Tibial nerve (tissue), 4 donors: ENCODE results near the gene NEK3. TPM values are rescaled to one million over a fixed set of nuclear protein-coding genes. Genes with fewer than 3 reads are reported as not detected.
A peak's percentile ranks its signal among the peaks of the same experiment; 100 is the strongest.
"Not testable (repeated sequence)": the region's sequence is repeated elsewhere in the genome, so short reads cannot be mapped to it uniquely, and the experiment has no call there.

ENCODE experiments used
- DNase-seq, 2 donors: peaks; one replicate each; pipeline ENCODE4 v3.0.0-alpha.2; 2019; ENCODE audit warnings: low spot score in 2 of 2
- H3K27ac ChIP-seq, 4 donors: fragments of 200-600 bp; sonication (generic) in 3 of 4; one replicate each; pipeline ENCODE4 v1.5.1; 2017 to 2019; ENCODE audit warnings: mild to moderate bottlenecking in 1 of 4
- H3K27me3 ChIP-seq, 2 donors: fragments of 200-600 bp; sonication (generic) in 1 of 2; one replicate each; pipeline versions ENCODE4 v1.5.1 to v1.6.0; 2017 to 2019
- H3K36me3 ChIP-seq, 3 donors: fragments of 200-600 bp; sonication (generic); one replicate each; pipeline ENCODE4 v1.5.1; 2018 to 2019
- H3K4me1 ChIP-seq, 4 donors: fragments of 200-600 bp; sonication (generic) in 3 of 4; one replicate each; pipeline ENCODE4 v1.5.1; 2017 to 2019
- H3K4me3 ChIP-seq, 4 donors: fragments of 200-600 bp; sonication (generic) in 3 of 4; one replicate each; pipeline ENCODE4 v1.5.1; 2017 to 2019; ENCODE audit warnings: mild to moderate bottlenecking in 1 of 4, moderate library complexity in 1 of 4
- H3K9me3 ChIP-seq, 4 donors: fragments of 200-600 bp; sonication (generic) in 3 of 4; one replicate each; pipeline ENCODE4 v1.5.1; 2017 to 2019
- CTCF ChIP-seq, 5 experiments: fragments of 200-600 bp in 3 of 5; fragments of 450-650 bp in 2 of 5; sonication (generic) in 3 of 5; IDR thresholded peaks; one replicate each; pipeline ENCODE4 v1.5.1; 2016 to 2019; ENCODE audit warnings: antibody characterized with exemption in 5 of 5, mild to moderate bottlenecking in 3 of 5, moderate library complexity in 2 of 5
- EP300 ChIP-seq, 2 donors: sonication (generic); formaldehyde crosslinking; IDR thresholded peaks; one replicate each; pipeline ENCODE4 v1.6.1; 2017; ENCODE audit warnings: antibody characterized with exemption in 2 of 2, mild to moderate bottlenecking in 1 of 2
- POLR2A ChIP-seq, 2 donors: fragments of 450-650 bp; IDR thresholded peaks; one replicate each; pipeline ENCODE4 v1.6.1; 2017; ENCODE audit warnings: antibody characterized with exemption in 2 of 2, mild to moderate bottlenecking in 2 of 2, moderate library complexity in 2 of 2
- WGBS, 2 donors: methylation state at CpG; one replicate each; pipeline ENCODE4 v1.1.5; 2018; 5-methylcytosine and 5-hydroxymethylcytosine counted together
- total RNA-seq, 4 donors: library from RNA; depleted of rRNA; stranded (reverse); fragments of >200 nt; gene quantifications; one replicate each; pipeline ENCODE4 v1.1.0, GENCODE V29; 2016

The NEK3 gene
- total RNA-seq, 4 donors from 2014 or later, result 22.0 to 49.8 (median 36.7) TPM

- peak in 1 of 2 donors; percentile 18 for TF ChIP-seq EP300 (IDR thresholded peaks at IDR 0.05)
- no peak for TF ChIP-seq POLR2A (IDR thresholded peaks at IDR 0.05)
- TF ChIP-seq CTCF (IDR thresholded peaks at IDR 0.05), result peak in 1 of 5 experiments; percentile 11
- DNase-seq, result peak; percentile 50 to 51
Measured at GRCh38 chr13:52195401-52195837, 36.0 kb upstream of the NEK3 start.

DNA sequence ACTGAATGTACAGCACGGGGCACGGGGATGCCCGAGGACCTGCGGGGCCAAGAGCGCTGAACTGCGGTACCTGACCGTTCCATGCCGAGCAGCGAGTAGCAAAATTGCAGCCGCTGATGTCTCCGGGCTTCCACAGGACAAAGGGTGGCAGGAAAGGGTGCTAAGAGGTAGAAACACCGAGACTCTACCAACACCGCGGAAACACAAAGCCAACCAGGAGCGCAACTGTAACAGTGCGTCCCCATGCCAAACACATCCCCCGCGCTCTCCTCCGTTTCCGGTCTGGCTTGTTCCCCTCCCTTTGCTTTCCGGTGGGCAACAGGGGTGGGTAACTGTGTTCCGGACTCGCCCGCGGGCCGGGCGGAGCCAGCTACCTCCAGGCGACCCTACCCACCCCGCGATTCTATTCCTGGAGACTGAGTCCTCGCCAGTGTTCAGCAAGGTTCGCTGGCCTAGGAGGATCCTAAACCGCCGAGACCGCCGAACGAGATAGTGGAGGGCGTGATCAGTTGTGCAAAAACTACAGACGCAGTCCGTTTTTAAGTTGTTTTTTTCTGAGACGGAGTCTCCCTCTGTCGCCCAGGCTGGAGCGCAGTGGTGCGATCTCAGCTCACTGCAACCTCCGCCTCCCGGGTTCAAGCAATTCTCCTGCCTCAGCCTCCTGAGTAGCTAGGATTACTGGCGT, 34.9 kb upstream of the NEK3 start:
- 0 to 1% methylated on average over 42 to 47 of the region's 47 CpGs for WGBS, 2 donors
- H3K9me3 ChIP-seq, result no peaks in the 10 kb centered on the region
- peaks cover 0 to 26% (median 9%) of the 10 kb centered on the region in 4 donors for H3K4me1 ChIP-seq
- DNase-seq, result peak; percentile 63 to 85
- peak overlapping the region; percentile 77 to 94 (median 81) for H3K4me3 ChIP-seq
- peak overlapping the region; percentile 81 to 90 (median 87) for H3K27ac ChIP-seq
- TF ChIP-seq EP300 (IDR thresholded peaks at IDR 0.05), result peak in 1 of 2 donors; percentile 88
- TF ChIP-seq CTCF (IDR thresholded peaks at IDR 0.05), result peak in 1 of 5 experiments; percentile 34
- peak in 1 of 2 donors; percentile 56 for TF ChIP-seq POLR2A (IDR thresholded peaks at IDR 0.05)
- no peaks in the 10 kb centered on the region for H3K27me3 ChIP-seq
- H3K36me3 ChIP-seq, result peaks cover 0 to 3% (median 0%) of the 10 kb centered on the region in 3 donors

More at GRCh38 chr13:52195401-52195837, 36.0 kb upstream of the NEK3 start:
- peak overlapping the region; percentile 77 to 94 (median 81) for H3K4me3 ChIP-seq
- peaks cover 0 to 26% (median 9%) of the 10 kb centered on the region in 4 donors for H3K4me1 ChIP-seq
- peak overlapping the region; percentile 81 to 90 (median 87) for H3K27ac ChIP-seq
- 12 to 15% methylated on average over 34 of the region's 34 CpGs for WGBS, 2 donors
- no peaks in the 10 kb centered on the region for H3K36me3 ChIP-seq
- no peaks in the 10 kb centered on the region for H3K27me3 ChIP-seq
- H3K9me3 ChIP-seq, result no peaks in the 10 kb centered on the region

DNA sequence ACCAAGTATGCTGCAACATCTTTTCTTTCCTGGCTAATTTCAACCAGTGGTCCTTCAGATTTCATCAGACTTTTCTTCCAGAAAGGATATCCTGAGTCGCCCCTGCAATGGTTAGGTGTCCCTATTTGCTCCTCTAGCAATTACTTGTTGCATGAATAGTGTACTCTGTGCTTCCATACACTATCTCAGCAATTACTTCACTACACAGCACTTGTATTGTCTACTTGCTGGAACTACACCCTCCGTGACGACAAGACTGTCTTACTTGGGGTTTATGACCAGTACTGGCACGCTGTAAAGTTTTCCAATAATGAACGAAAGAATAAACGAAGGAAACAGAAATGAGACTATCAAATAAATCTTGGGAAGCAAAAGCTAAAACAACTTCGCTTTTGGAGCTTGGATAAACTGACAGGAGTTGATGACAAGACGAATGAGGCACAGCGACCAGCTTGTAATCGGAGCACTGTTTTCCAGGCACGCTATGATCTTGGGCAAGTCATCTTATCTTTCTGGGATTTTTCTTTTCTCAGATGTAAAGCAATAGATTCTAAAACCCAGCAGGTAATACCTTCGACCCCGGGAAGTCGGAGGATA, 34.3 kb upstream of the NEK3 start:
- H3K9me3 ChIP-seq, H3K27me3 ChIP-seq, DNase-seq, H3K36me3 ChIP-seq: not testable (repeated sequence)
- 0 to 1% methylated on average over 14 of the region's 14 CpGs for WGBS, 2 donors
- Histone ChIP-seq H3K4me1 (peaks cover 0 to 26% (median 9%) of the 10 kb centered on the region in 4 donors), H3K4me3 (peak overlapping the region; percentile 77 to 94 (median 81)), H3K27ac (peak overlapping the region; percentile 81 to 90 (median 87))

DNA sequence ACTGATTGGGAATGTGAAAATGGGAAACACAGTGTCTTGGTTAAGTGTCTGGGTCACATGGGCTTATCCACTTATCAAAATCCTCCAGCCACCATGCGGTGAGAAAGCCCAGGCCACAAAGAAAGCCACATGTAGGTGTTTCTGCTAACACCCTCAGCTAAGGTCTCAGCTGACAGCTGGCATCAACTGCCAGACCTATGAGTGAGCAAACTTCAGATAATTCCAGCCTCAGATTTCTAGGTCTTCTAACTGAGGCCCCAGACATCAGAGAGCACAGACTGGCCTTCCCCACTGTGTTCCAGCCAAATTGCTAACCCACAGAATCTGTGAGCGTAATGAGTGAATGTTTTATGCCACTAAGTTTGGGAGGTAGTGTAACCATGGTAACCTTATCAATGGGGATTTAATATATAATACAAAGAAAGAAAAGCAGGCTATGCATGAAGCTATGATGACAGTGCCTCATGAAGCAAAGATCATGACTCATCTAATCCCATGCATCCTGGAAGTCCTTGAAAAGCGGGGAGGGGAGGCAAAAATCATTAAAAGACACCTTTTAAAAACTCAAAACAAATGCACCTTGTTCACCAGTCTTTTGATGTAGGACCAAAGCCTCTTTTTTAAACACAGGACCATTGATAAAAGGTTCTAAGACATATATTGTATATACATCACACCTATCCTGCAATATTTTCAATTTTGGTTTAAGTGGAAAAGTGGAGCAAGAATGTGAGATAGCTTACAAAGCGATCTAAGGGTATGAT, 28.2 kb upstream of the NEK3 start:
- Histone ChIP-seq H3K4me1 (peaks cover 0 to 16% (median 4%) of the 10 kb centered on the region in 4 donors), H3K36me3 (peaks cover 0 to 48% (median 0%) of the 10 kb centered on the region in 3 donors)
- not testable (repeated sequence) for H3K4me3 ChIP-seq, H3K27ac ChIP-seq, H3K27me3 ChIP-seq, DNase-seq, H3K9me3 ChIP-seq
- WGBS, 2 donors, result 86 to 89% methylated on average over 4 of the region's 4 CpGs

- H3K27ac ChIP-seq, result no peak overlapping the region
- no peaks in the 10 kb centered on the region for H3K9me3 ChIP-seq
- H3K36me3 ChIP-seq, result peaks cover 0 to 54% (median 0%) of the 10 kb centered on the region in 3 donors
- peaks cover 0 to 11% (median under 1%) of the 10 kb centered on the region in 4 donors for H3K4me1 ChIP-seq
- no peak for DNase-seq
- H3K4me3 ChIP-seq, result no peak overlapping the region
- TF ChIP-seq EP300 (IDR thresholded peaks at IDR 0.05), result no peak
- TF ChIP-seq CTCF (IDR thresholded peaks at IDR 0.05), result no peak
- TF ChIP-seq POLR2A (IDR thresholded peaks at IDR 0.05), result no peak
- WGBS, 2 donors, result 91 to 92% methylated on average over 1 of the region's 1 CpG
- H3K27me3 ChIP-seq, result no peaks in the 10 kb centered on the region
Measured at GRCh38 chr13:52187029-52187423, 27.6 kb upstream of the NEK3 start.

- H3K9me3 ChIP-seq, H3K27me3 ChIP-seq, DNase-seq, H3K4me1 ChIP-seq, H3K4me3 ChIP-seq: not testable (repeated sequence)
- Histone ChIP-seq H3K27ac (peak overlapping the region in 1 of 4 donors; percentile 43), H3K36me3 (peaks cover 0 to 73% (median 0%) of the 10 kb centered on the region in 3 donors)
- 48 to 49% methylated on average over 5 of the region's 5 CpGs for WGBS, 2 donors
Measured at GRCh38 chr13:52181316-52181954, 22.0 kb upstream of the NEK3 start.
